Vagina (tissue), 2 donors: ENCODE measurements around the gene UHRF1.

Source experiments
- CTCF ChIP-seq, 3 experiments: fragments of 450-650 bp in 2 of 3; fragments of 200-600 bp in 1 of 3; sonication (generic) in 1 of 3; IDR thresholded peaks; one replicate each; pipeline ENCODE4 v1.5.1; 2017 to 2019; ENCODE audit warnings: antibody characterized with exemption in 3 of 3, mild to moderate bottlenecking in 2 of 3, moderate library complexity in 2 of 3
- POLR2A ChIP-seq, 2 donors: fragments of 450-650 bp; IDR thresholded peaks; one replicate each; pipeline ENCODE4 v1.6.1; 2017; ENCODE audit warnings: antibody characterized with exemption in 2 of 2, mild to moderate bottlenecking in 2 of 2, moderate library complexity in 2 of 2
- POLR2AphosphoS5 ChIP-seq, 2 donors: sonication (generic); formaldehyde crosslinking; IDR thresholded peaks; one replicate each; pipeline ENCODE4 v1.9.0; 2017; ENCODE audit warnings: antibody characterized with exemption in 2 of 2, mild to moderate bottlenecking in 2 of 2, low read depth in 1 of 2; ENCODE audit not compliant: insufficient read depth in 1 of 2

GRCh38 chr19:4879041-4879440 is 30.3 kb upstream of the UHRF1 start:
- no peak for TF ChIP-seq CTCF (IDR thresholded peaks at IDR 0.05)
- TF ChIP-seq POLR2AphosphoS5 (IDR thresholded peaks at IDR 0.05; ENCODE audit: insufficient read depth in 1 of 2, low read depth in 1 of 2) = no peak
- no peak for TF ChIP-seq POLR2A (IDR thresholded peaks at IDR 0.05)
